GM19240 (cell line): ENCODE measurements around the gene NCEH1.
A peak's percentile ranks its signal among the peaks of the same experiment; 100 is the strongest.
"Not testable (repeated sequence)": the region's sequence is repeated elsewhere in the genome, so short reads cannot be mapped to it uniquely, and the experiment has no call there.

Experiments used
- DNase-seq: peaks from one replicate; pipeline ENCODE4 v3.0.0; 2011; ENCODE audit warnings: low spot score; ENCODE audit not compliant: insufficient read length

The NCEH1 gene, protein sequence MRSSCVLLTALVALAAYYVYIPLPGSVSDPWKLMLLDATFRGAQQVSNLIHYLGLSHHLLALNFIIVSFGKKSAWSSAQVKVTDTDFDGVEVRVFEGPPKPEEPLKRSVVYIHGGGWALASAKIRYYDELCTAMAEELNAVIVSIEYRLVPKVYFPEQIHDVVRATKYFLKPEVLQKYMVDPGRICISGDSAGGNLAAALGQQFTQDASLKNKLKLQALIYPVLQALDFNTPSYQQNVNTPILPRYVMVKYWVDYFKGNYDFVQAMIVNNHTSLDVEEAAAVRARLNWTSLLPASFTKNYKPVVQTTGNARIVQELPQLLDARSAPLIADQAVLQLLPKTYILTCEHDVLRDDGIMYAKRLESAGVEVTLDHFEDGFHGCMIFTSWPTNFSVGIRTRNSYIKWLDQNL

DNA sequence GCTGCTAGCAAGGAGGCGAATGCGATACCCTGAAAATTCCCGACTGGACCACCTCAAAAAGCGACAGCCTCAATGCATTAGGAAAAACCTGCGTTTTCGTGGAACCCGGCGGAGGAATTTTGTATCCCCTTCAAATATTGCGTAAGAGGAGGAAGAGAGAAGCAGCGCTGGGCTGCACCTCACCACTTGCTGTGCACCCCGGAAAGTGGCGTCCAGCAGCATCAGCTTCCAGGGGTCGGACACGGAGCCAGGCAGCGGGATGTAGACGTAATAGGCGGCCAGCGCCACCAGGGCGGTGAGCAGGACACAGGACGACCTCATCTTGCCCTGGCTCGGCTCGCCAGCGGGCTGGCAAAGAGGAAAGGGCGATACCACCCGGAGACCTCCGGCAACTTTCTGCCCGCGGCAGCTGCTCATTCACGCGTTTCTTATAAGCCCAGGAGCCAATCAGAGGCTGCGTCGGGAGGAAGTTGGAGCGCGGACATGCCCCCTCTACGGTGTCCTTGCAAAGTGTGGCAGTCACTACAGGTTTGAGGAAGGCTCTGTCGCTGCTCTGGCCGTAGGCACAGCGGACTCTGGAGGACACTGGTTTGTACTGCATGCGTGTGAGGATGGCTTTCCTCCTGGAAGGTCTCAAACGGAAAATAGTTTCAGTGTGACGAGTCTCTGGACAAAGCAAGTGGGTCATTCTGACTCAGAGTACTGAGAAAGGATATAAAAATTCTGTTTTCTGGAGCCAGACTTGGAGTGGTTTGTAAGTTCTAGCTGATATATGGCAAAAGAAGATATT lies at the start of gene NCEH1:
NCEH1 (minus strand) TSS at position 404 of the 790 bp plus-strand sequence; CDS start at position 321, 83 bp downstream.
- DNase-seq, result peak; percentile 80

DNA sequence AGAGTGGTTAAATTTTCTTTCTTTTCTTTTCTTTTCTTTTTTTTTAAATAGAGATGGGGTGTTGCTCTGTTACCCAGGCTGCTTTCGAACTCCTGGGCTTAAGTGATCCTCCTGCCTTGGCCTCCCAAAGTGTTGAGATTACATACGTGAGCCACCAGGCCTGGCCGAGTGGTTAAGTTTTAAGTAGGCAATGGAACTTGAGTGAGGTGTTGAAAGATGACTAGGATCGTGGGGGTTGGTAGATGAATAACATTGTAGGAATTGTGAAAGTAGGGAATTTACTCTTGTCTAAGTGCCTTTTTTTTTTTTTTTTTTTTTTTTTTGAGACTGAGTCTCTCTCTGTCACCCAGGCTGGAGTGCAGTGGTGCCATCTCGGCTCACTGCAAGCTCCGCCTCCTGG lies 49.5 kb upstream of the NCEH1 start:
- not testable (repeated sequence) for DNase-seq

DNA sequence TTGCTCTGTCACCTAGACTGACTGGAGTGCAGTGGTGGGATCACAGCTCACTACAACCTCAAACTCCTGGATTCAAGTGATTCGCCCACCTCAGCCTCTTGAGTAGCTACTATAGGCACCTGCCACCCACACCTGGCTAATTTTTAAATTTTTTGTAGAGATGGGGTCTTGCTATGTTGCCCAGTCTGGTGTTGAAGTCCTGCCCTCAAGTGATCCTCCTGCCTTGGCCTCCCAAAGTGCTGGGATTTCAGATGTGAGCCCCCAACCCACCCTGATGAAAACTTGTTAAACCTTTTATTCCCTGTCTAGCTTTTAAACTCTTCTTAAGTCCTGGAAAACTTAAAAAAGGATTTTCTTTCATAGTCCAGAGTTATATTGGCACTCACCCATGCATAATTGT lies 42.3 kb upstream of the NCEH1 start:
- DNase-seq, result no peak

DNA sequence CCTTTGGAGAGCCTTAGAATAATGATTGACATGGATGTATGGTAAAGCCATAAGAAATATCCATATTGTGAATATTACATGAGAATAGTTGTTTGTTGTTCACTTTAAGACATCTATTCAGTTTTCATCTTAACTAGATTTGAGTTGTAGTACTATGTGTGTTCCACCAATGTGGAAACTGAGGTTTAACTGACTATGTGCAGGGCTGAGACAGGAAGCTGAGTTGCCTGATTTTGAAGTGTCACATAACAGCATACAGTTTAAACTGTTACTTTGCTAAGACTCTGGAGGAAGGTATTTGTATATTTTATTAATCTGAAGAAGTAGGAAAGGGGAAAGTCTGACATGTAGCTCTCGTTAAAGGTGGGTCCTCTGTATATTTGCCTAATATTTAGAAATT lies 41.8 kb upstream of the NCEH1 start:
- DNase-seq, result no peak

DNA sequence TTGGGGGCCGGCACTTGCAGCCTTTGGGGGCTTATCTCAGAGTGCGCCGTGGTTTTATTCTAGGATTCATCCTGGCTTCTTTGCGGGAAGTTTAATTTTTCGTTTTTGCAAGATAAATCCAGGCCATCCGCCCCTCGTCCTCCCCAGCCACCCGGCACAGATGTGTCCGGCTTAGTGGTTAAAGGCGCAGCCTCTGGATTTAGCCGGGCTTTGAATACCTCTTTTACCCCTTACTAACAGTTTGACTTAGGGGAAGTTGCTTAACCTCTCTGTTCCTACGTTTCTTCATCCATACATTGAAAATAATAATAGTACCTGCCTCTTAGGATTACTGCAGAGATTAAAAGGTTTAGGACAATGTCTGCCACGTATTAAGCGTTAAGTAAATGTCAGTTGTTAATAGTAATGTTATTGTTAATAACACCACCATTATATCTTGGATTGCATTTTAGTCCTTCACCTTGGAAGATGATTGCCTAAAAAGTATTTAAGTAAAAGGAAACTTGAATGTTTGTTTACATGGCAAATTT lies 40.4 kb upstream of the NCEH1 start:
- DNase-seq, result no peak

DNA sequence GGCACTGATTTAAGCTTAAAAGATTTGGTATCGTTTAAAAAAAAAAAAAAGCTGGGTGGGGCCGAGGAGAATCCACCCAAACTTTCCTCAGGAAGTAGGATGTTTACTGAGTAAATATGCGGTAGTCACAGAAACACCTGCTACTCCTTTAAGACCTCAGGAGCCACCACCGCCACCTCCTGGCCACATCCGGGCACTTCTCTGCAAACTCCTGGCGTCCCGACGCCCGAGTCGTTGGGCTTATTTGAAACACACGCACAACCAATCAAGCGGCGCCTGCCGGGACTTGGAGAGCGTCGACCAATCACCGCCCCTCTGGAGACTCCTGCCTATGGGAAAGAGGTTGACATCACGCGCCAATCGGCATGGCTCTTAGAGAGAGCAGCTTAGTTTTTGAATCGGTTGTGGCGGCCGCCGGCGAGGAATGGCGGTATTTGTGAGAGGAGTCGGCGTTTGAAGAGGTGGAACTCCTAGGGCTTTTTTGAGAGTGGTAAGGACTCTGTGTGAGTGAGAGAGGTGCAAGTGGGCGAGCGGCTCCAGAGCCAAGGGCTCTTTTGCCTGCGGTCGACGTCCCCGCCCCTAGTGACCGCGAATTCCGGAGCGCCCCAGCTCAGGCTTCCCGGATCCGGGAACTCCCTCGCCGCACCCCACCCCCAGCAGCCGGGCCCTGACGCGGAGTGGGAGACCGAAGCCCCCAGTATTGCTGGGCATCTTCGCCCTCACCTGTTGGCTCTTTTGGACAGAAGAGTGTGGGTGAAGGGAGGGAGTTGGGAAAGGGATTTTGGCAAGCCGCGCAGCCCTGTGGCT lies 39.7 kb upstream of the NCEH1 start, which contains the start of gene ECT2:
ECT2 (plus strand) TSS at position 359 of the 807 bp plus-strand sequence. CDS start 3,805 bp downstream, outside the sequence.
- peak; percentile 87 for DNase-seq

DNA sequence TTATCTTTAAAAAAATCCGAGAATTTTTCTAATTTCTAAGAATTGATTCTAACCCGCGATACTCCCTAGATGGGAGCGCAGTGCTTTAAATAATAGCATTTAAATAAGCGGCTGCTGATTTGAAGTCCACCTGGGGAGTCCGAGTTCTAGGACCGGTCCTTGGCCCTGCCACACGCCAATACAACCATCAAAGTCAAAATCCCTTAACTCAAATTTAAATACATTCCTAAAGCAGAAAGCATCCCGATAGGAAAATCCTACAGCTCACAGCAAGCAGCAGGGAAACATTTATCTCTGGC lies 39.2 kb upstream of the NCEH1 start:
- DNase-seq, result no peak

DNA sequence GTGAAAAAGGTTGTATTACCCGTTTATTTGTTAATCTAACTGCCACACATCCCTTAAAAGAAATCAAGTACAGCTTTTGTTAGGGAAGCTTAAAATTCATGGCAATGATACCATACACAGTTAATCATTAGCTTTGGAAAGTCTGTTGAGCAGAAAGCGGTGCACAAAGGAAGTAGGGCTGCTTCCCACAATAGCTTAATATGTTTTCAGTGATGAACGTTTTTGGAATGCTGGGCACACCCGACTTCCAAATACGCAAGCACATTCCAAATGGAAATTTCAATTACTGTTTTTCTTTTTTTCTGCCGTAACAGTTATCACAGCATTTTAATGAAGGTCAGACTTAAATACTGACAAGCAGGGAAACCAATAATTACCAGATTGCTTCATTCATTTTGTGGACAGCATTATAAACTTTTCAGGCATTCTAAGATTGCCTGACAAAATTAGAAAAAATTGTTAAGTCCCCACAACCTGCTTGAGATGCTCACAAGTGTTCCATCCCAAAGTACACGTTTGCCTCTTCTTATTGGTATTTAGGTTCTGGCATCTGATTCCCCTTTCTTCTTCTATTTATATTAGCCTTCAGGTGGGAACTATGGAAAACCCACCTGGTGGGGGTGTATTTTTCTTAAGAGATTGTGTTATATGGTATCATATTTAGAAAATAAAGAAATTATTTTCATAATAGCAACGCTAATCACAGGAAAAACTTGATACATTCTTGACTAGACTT lies 38.5 kb upstream of the NCEH1 start:
- DNase-seq, result no peak

DNA sequence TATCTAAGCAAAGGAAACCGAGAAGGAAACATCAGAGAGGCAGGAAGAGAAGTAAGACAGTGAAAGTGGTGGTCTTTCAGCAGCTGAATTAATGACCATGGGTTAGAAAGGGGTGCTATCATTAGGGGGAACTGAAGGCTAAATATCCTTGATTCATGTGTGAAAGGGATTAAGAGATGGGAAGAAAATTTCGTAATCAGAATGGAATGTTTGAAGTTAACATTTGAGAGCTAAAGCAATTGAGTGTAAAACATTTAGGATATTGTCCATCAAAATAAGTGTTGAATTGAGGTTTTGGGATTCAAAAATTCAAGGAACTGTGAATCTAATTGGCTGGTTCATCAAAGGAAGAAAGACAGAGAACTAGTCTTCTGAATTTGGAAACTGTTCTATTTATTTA lies 35.6 kb upstream of the NCEH1 start:
- no peak for DNase-seq

DNA sequence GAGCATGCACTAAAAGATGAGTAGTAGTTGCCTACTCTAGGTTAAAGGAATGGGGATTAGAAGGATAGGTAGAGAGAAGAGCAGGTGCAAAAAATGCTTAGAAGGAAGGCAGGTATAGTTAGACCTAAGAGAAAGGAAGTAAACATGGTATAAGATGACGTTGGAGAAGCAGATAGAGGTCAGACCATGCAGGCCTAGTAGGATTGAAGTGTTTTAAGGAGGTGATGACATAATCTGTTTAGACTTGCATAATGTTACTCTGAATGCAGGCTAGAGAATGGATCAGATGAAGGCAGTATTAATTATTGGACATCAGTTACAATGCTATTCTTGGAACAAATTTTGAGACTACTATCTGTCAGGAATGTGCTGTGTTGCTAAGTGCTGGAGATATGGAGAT lies 28.6 kb upstream of the NCEH1 start:
- DNase-seq, result no peak

DNA sequence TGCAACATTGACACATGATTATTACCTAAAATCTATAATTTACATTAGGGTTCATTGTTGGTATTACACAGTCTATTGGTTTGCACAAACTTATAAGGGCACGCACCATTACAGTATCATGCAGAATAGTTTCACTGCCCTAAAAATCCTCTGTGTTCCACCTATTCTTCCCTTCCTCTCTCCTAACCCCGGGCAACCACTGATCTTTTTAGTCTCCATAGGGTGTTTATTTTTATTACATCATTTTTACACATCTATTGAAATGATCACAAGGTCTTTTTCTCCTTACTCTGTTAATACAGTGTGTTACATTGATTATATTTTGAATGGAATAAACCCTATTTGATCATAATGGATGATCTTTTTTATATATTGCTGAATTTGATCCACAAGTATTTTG lies 24.1 kb upstream of the NCEH1 start:
- DNase-seq, result no peak

DNA sequence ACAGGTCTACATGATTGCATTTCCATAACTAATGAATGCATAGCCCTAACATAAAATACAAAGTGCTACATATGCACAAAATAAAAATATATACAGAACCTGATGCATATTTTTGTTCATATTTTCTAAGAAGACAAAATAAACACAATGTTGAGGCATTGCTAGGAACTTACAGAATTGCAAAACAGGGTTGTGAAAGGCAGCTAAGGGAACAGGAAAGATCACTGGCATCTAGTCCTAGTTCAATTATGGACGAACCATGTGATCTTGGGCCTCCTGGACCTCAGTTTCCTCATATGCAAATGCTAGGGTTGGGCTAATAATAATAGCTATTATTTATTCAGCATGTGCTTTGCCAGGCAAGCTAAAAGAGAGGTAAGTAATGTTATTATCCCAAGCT lies 15.5 kb upstream of the NCEH1 start:
- no peak for DNase-seq

DNA sequence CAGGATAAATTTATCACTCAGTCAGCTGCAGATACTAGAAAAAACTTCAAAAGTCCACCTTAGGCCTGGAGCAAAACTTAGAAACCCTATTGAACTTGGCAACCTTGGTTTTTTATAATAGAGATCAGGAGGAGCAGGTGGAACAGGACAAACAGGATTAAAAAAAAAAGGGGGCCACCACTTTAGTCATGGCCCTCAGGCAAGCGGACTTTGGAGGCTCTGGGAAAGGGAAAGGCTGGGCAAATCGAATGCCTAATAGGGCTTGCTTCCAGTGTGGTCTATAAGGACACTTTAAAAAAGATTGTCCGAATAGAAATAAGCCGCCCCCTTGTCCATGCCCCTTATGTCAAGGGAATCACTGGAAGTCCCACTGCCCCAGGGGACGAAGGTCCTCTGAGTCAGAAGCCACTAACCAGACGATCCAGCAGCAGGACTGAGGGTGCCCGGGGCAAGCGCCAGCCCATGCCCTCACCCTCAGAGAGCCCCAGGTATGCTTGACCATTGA lies 11.7 kb upstream of the NCEH1 start:
- not testable (repeated sequence) for DNase-seq

DNA sequence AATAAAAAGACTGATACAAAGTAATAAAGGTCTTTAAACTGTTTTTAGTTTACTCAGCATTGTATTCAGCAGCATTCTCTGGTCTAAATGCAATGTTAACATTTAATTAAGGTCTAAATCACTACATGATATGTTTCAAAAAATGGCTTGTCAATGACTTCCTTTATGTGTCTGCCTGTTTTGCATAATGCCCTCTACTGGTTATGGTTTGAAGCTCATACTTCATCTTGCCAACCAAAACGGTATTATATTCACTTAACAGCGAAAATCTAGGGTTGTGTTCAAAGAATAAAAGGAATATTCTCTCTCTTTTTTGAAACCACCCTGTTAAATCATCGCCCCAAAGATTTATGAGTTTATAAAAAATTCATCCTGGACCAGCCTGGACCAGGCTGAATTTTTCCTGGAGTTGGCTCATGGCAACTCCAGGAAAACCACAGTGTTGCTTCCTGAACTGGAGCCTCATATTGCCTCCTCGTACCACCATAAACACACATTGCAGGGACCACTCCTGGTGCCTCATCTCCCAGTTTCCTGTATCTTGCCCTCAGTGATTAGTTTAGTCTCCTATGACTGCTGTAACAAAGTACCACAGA lies 6.7 kb upstream of the NCEH1 start:
- no peak for DNase-seq

DNA sequence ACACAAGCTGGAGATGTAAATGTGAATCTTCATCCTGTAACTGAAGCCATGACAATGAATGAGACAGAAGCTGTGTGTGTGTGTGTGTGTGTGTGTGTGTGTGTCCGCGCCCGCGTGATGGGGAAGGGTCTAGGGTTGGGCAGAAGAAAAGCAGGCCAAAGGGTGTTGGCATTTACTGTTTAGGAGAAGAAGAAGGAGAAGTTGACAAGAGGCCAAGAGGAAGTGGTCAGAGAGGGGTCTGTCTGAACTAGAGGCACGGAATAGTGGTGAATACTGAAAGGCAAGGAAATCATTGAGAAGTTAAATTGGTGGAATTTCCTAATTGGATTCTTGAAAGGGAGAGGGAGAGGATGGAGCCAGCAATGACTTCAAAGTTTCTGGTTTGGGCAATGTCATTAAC lies 5.6 kb upstream of the NCEH1 start:
- no peak for DNase-seq

DNA sequence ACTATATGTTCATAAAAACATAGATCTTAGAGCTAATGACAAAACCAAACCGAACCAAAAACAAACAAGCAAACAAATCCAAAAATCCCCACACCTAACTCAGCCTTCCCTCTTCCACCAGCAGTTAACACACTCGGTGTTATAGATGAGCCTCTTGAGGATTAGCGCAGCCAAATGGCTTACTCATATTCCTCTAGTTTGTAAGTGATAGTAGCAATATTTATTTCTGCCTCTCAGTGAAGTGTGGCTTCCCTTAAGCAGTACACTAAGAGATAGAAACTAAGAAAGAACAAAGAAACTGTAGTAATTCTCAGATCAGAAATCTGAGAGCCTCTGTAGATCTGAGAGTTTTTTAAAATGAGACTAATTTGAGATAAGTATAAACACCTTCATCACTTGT lies 2.4 kb upstream of the NCEH1 start:
- no peak for DNase-seq

DNA sequence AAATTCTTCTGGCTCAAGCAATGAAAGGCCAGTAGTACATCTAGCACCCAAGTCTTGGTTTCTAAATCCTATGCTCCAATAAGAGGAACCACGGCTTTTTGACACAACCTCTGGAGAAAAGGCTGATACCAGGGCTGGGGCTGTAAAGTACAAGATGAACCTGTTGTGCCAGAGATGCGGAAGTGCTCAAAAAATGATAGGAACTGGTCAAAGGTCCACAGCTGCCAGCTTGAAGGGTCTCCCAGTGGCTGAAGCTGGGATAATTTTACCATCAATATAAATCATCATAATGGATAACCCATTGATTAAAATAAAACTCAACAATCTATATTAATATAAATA lies 558 bp upstream of the NCEH1 start:
- no peak for DNase-seq

DNA sequence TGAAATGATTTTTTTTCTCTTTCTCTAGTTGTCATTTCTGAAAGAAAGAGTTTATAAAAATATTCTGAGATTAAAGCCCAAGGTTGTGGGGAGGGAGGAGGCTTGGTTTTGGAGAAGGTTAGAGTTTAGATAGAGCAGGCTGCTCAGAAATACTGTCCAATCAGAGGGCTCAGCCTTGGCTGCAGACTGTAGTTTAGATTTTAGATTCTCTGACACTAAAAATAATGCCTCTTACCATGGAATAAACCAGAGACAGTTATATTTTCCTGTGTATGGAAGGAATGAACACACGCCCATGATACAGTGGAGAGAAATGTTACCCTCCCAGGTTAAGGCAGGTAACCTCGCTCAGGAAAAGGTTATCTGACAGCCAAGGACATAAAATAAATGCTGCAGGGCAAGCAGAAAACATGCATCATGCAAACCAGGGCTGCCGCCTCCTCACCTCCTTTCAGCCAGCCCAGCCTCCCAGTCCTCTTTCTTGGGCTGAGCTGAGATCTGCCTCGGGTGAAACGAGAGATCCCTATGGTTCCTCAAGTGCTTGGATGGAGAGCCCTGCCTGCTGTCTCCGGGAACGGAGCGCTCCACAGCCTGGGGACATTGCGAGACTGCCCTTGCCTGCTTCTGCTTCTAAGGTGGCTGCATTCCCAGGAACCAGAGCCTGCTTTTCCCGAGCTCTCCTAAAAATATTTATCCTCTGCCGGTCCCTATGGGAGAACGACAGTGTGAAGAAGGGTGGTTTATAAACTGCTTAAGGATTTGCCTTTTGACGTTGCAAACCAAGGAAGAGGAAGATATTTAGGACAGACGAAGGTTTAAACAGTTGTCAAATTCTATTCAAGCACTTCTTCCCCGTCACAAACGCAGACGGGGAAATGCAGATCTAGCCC lies 848 bp downstream of the NCEH1 start:
- DNase-seq, result no peak
